ENCODE measurements around the gene HCST.
"Not testable (repeated sequence)": the region's sequence is repeated elsewhere in the genome, so short reads cannot be mapped to it uniquely, and the experiment has no call there.

HCST gene

GRCh38 chr19:35888398-35888797 is 13.9 kb upstream of the HCST start:
- Mint-ChIP-seq H3K9me3 (no peaks in the 10 kb centered on the region), H3K4me1 (ENCODE audit: low read depth in 2 of 2) (peaks cover 0 to 4% of the 10 kb centered on the region in 2 donors), H3K27ac (peak overlapping the region in 1 of 2 donors; percentile 87), H3K4me3 (no peak overlapping the region), H3K36me3 (ENCODE audit: insufficient read depth) (peaks cover 70% of the 10 kb centered on the region), H3K27me3 (no peaks in the 10 kb centered on the region)
- no peak for DNase-seq
- no peak for ATAC-seq (replicated peaks)

GRCh38 chr19:35889370-35890112 is 12.8 kb upstream of the HCST start:
- H3K9me3 Mint-ChIP-seq = no peaks in the 10 kb centered on the region
- ATAC-seq (replicated peaks) (no peak), DNase-seq (no peak)
- no peaks in the 10 kb centered on the region for H3K27me3 Mint-ChIP-seq
- no peak overlapping the region for H3K4me3 Mint-ChIP-seq
- H3K36me3 Mint-ChIP-seq (ENCODE audit: insufficient read depth) = peaks cover 81% of the 10 kb centered on the region
- peaks cover 0 to 4% of the 10 kb centered on the region in 2 donors for H3K4me1 Mint-ChIP-seq (ENCODE audit: low read depth in 2 of 2)
- peak overlapping the region; percentile 44 to 87 for H3K27ac Mint-ChIP-seq

GRCh38 chr19:35890113-35890650 is 12.1 kb upstream of the HCST start:
- Mint-ChIP-seq H3K27me3 (no peaks in the 10 kb centered on the region), H3K4me1 (ENCODE audit: low read depth in 2 of 2) (peaks cover 0 to 4% of the 10 kb centered on the region in 2 donors), H3K27ac (peak overlapping the region in 1 of 2 donors; percentile 44), H3K9me3 (no peaks in the 10 kb centered on the region), H3K36me3 (ENCODE audit: insufficient read depth) (peaks cover 87% of the 10 kb centered on the region), H3K4me3 (no peak overlapping the region)
- no peak for DNase-seq
- ATAC-seq (replicated peaks) = no peak

- not testable (repeated sequence) for H3K4me1 Mint-ChIP-seq (ENCODE audit: low read depth in 2 of 2); ATAC-seq (replicated peaks); H3K9me3 Mint-ChIP-seq; H3K27me3 Mint-ChIP-seq; H3K27ac Mint-ChIP-seq; DNase-seq; H3K4me3 Mint-ChIP-seq
- peaks cover 92% of the 10 kb centered on the region for H3K36me3 Mint-ChIP-seq (ENCODE audit: insufficient read depth)
Measured at GRCh38 chr19:35891819-35892218, 10.5 kb upstream of the HCST start.

- H3K36me3 Mint-ChIP-seq (ENCODE audit: insufficient read depth) = peaks cover 85% of the 10 kb centered on the region
- no peak overlapping the region for H3K4me3 Mint-ChIP-seq
- no peaks in the 10 kb centered on the region for H3K9me3 Mint-ChIP-seq
- H3K4me1 Mint-ChIP-seq (ENCODE audit: low read depth in 2 of 2) = peaks cover 18 to 21% of the 10 kb centered on the region in 2 donors
- DNase-seq = no peak
- no peaks in the 10 kb centered on the region for H3K27me3 Mint-ChIP-seq
- H3K27ac Mint-ChIP-seq = no peak overlapping the region
- no peak for ATAC-seq (replicated peaks)
Measured at GRCh38 chr19:35894342-35894741, 8.0 kb upstream of the HCST start.

- H3K4me3 Mint-ChIP-seq = peak overlapping the region in 1 of 2 donors; percentile 42
- ATAC-seq (replicated peaks) = no peak
- peaks cover 20 to 24% of the 10 kb centered on the region in 2 donors for H3K4me1 Mint-ChIP-seq (ENCODE audit: low read depth in 2 of 2)
- no peaks in the 10 kb centered on the region for H3K27me3 Mint-ChIP-seq
- H3K36me3 Mint-ChIP-seq (ENCODE audit: insufficient read depth) = peaks cover 81% of the 10 kb centered on the region
- DNase-seq = no peak
- no peaks in the 10 kb centered on the region for H3K9me3 Mint-ChIP-seq
- H3K27ac Mint-ChIP-seq = peak overlapping the region in 1 of 2 donors; percentile 83
Measured at GRCh38 chr19:35895911-35896642, 6.3 kb upstream of the HCST start.

GRCh38 chr19:35896643-35897040 is 5.7 kb upstream of the HCST start:
- Mint-ChIP-seq H3K36me3 (ENCODE audit: insufficient read depth) (peaks cover 79% of the 10 kb centered on the region), H3K27me3 (no peaks in the 10 kb centered on the region), H3K27ac (no peak overlapping the region), H3K4me3 (peak overlapping the region; percentile 13 to 100), H3K9me3 (no peaks in the 10 kb centered on the region), H3K4me1 (ENCODE audit: low read depth in 2 of 2) (peaks cover 22 to 25% of the 10 kb centered on the region in 2 donors)
- DNase-seq (no peak), ATAC-seq (replicated peaks) (no peak)

GRCh38 chr19:35897706-35898451 is 4.5 kb upstream of the HCST start:
- Mint-ChIP-seq H3K4me3 (peak overlapping the region; percentile 96 to 100), H3K4me1 (ENCODE audit: low read depth in 2 of 2) (peaks cover 32 to 35% of the 10 kb centered on the region in 2 donors), H3K27ac (peak overlapping the region; percentile 97 to 100), H3K9me3 (no peaks in the 10 kb centered on the region), H3K36me3 (ENCODE audit: insufficient read depth) (peaks cover 74% of the 10 kb centered on the region), H3K27me3 (no peaks in the 10 kb centered on the region)
- DNase-seq (no peak), ATAC-seq (replicated peaks) (no peak)

- no peaks in the 10 kb centered on the region for H3K9me3 Mint-ChIP-seq
- peak overlapping the region; percentile 97 to 100 for H3K27ac Mint-ChIP-seq
- ATAC-seq (replicated peaks) = no peak
- H3K4me1 Mint-ChIP-seq (ENCODE audit: low read depth in 2 of 2) = peaks cover 37 to 41% of the 10 kb centered on the region in 2 donors
- peak overlapping the region; percentile 96 to 100 for H3K4me3 Mint-ChIP-seq
- no peak for DNase-seq
- peaks cover 74% of the 10 kb centered on the region for H3K36me3 Mint-ChIP-seq (ENCODE audit: insufficient read depth)
- no peaks in the 10 kb centered on the region for H3K27me3 Mint-ChIP-seq
Measured at GRCh38 chr19:35898499-35898809, 3.9 kb upstream of the HCST start.

- Mint-ChIP-seq H3K27ac (peak overlapping the region; percentile 97 to 100), H3K27me3 (no peaks in the 10 kb centered on the region), H3K4me1 (ENCODE audit: low read depth in 2 of 2) (peaks cover 46 to 52% of the 10 kb centered on the region in 2 donors), H3K4me3 (peak overlapping the region; percentile 96 to 100), H3K36me3 (ENCODE audit: insufficient read depth) (peaks cover 68% of the 10 kb centered on the region), H3K9me3 (no peaks in the 10 kb centered on the region)
- ATAC-seq (replicated peaks) = peak; percentile 65
- peak; percentile 79 to 81 (median 79) for DNase-seq
Measured at GRCh38 chr19:35899547-35900214, 2.6 kb upstream of the HCST start.

- no peaks in the 10 kb centered on the region for H3K27me3 Mint-ChIP-seq
- peak overlapping the region; percentile 96 to 100 for H3K4me3 Mint-ChIP-seq
- DNase-seq (no peak), ATAC-seq (replicated peaks) (no peak)
- H3K36me3 Mint-ChIP-seq (ENCODE audit: insufficient read depth) = peaks cover 56% of the 10 kb centered on the region
- H3K4me1 Mint-ChIP-seq (ENCODE audit: low read depth in 2 of 2) = peaks cover 45 to 52% of the 10 kb centered on the region in 2 donors
- H3K27ac Mint-ChIP-seq = peak overlapping the region; percentile 97 to 100
- H3K9me3 Mint-ChIP-seq = no peaks in the 10 kb centered on the region
Measured at GRCh38 chr19:35901055-35901644, 1.2 kb upstream of the HCST start.

- Mint-ChIP-seq H3K4me1 (ENCODE audit: low read depth in 2 of 2) (peaks cover 53 to 60% of the 10 kb centered on the region in 2 donors), H3K27me3 (no peaks in the 10 kb centered on the region), H3K36me3 (ENCODE audit: insufficient read depth) (peaks cover 46% of the 10 kb centered on the region), H3K4me3 (peak overlapping the region; percentile 96 to 100), H3K9me3 (no peaks in the 10 kb centered on the region), H3K27ac (peak overlapping the region; percentile 97 to 100)
- DNase-seq = no peak
- ATAC-seq (replicated peaks) = no peak
Measured at GRCh38 chr19:35902870-35903475, 644 bp downstream of the HCST start.

All from effector memory CD8-positive, alpha-beta T cell (primary cell).